Caco-2 (cell line): ENCODE measurements around the gene CDK9. TPM values are rescaled to one million over a fixed set of nuclear protein-coding genes. Genes with fewer than 3 reads are reported as not detected.

ENCODE experiments used
- BruUV-seq: library from RNA; stranded (reverse); fragments of 400-500 nt; replicated peaks from 2 replicates; lab custom pipeline; 2021; lab: Mats Ljungman, UMichigan
- CTCF ChIA-PET: fragments of 300-600 bp; sonication (Branson Sonifier 250); formaldehyde crosslinking; loops from one replicate; lab custom pipeline; 2022; ENCODE audit warnings: antibody characterized with exemption; lab: Charles Lee
- POLR2A ChIA-PET: fragments of 300-600 bp; sonication (Branson Sonifier 250); formaldehyde crosslinking; loops from one replicate; lab custom pipeline; 2022; ENCODE audit warnings: antibody characterized with exemption; lab: Charles Lee
- DNase-seq, 2 experiments: peaks; one replicate each; pipeline versions ENCODE4 v3.0.0 to v3.0.0-alpha.2; 2020 to 2022
- H3K27me3 ChIP-seq: replicated peaks from 2 replicates; pipeline ENCODE4 v1.6.0; 2011; ENCODE audit warnings: low read length; ENCODE audit not compliant: control insufficient read depth, insufficient read depth
- H3K36me3 ChIP-seq: 2 replicates; pipeline ENCODE4 v1.5.1; 2011; ENCODE audit warnings: low read length; ENCODE audit not compliant: control insufficient read depth, insufficient read depth
- H3K4me1 ChIP-seq: fragments of 250-450 bp; sonication (Bioruptor Pico); 2 replicates; pipeline ENCODE4 v1.5.1; 2020; ENCODE audit warnings: mild to moderate bottlenecking
- H3K4me3 ChIP-seq: 2 replicates; pipeline ENCODE4 v1.5.1; 2011; ENCODE audit warnings: low read depth, mild to moderate bottlenecking, control low read depth, low read length
- H3K9me3 ChIP-seq: fragments of 250-450 bp; sonication (Bioruptor Pico); 2 replicates; pipeline ENCODE4 v1.5.1; 2020; ENCODE audit warnings: mild to moderate bottlenecking, moderate library complexity
- H3K27ac Mint-ChIP-seq: one replicate; pipeline ENCODE4 v1.8.0; 2022; ENCODE audit warnings: mixed read lengths; ENCODE audit not compliant: unreplicated experiment
- H3K27me3 Mint-ChIP-seq: one replicate; pipeline ENCODE4 v1.8.0; 2022; ENCODE audit warnings: mixed read lengths; ENCODE audit not compliant: insufficient read depth, unreplicated experiment
- H3K36me3 Mint-ChIP-seq: one replicate; pipeline ENCODE4 v1.8.0; 2022; ENCODE audit warnings: mild to moderate bottlenecking, mixed read lengths; ENCODE audit not compliant: insufficient read depth, unreplicated experiment
- H3K4me1 Mint-ChIP-seq: one replicate; pipeline ENCODE4 v1.8.0; 2022; ENCODE audit warnings: low read depth, mixed read lengths; ENCODE audit not compliant: unreplicated experiment
- H3K4me3 Mint-ChIP-seq: one replicate; pipeline ENCODE4 v1.8.0; 2022; ENCODE audit warnings: mild to moderate bottlenecking, moderate library complexity, mixed read lengths; ENCODE audit not compliant: unreplicated experiment
- H3K9me3 Mint-ChIP-seq: one replicate; pipeline ENCODE4 v1.8.0; 2022; ENCODE audit warnings: mixed read lengths; ENCODE audit not compliant: unreplicated experiment
- CTCF ChIP-seq, 2 experiments: fragments of 200-600 bp in 1 of 2; IDR thresholded peaks; 1 replicate in 1 of 2; 2 replicates in 1 of 2; pipeline versions ENCODE4 v1.5.1 to v1.8.0; 2011 to 2022; ENCODE audit warnings: antibody characterized with exemption in 1 of 2, control low read depth in 1 of 2, inconsistent platforms in 1 of 2, low read depth in 1 of 2, low read length in 1 of 2, mild to moderate bottlenecking in 1 of 2, moderate library complexity in 1 of 2; ENCODE audit not compliant: insufficient read depth in 1 of 2, severe bottlenecking in 1 of 2, unreplicated experiment in 1 of 2
- intact Hi-C: fragments of 100-400 bp; cut with micrococcal nuclease; formaldehyde crosslinking; loops from one replicate; pipeline ENCODE4 v1.10.0; 2022; ENCODE audit not compliant: unreplicated experiment
- total RNA-seq: library from RNA; stranded (reverse); gene quantifications from 2 replicates; pipeline ENCODE4 v1.2.3, GENCODE V29; 2022

Gene CDK9
- total RNA-seq, 1 experiment from 2014 or later, result 48.2 TPM

GRCh38 chr9:127812936-127813675, 27.3 kb downstream of the CDK9 start:
- BruUV-seq, result no TSS peak
- Mint-ChIP-seq H3K27ac (no peak overlapping the region), H3K9me3 (no peaks in the 10 kb centered on the region), H3K4me3 (no peak overlapping the region), H3K36me3 (peaks cover 32% of the 10 kb centered on the region), H3K4me1 (no peaks in the 10 kb centered on the region), H3K27me3 (no peaks in the 10 kb centered on the region)
- Histone ChIP-seq H3K36me3 (peaks cover 6% of the 10 kb centered on the region), H3K9me3 (no peaks in the 10 kb centered on the region), H3K4me1 (no peaks in the 10 kb centered on the region), H3K4me3 (no peak overlapping the region), H3K27me3 (no peaks in the 10 kb centered on the region)
- intact Hi-C loops, result no loop called here
- POLR2A ChIA-PET, result no interaction called here
- CTCF ChIA-PET, result interaction anchor here (0.5 kb wide), 1 partner anchor 12 kb away, joined by 3 read pairs; no protein-coding TSS in a partner anchor
- TF ChIP-seq CTCF (IDR thresholded peaks at IDR 0.05; ENCODE audit: insufficient read depth in 1 of 2, low read depth in 1 of 2, low read length in 1 of 2, severe bottlenecking in 1 of 2, unreplicated experiment in 1 of 2), result no peak
- DNase-seq, result no peak

- Mint-ChIP-seq H3K4me1 (no peaks in the 10 kb centered on the region), H3K27ac (no peak overlapping the region), H3K36me3 (peaks cover 32% of the 10 kb centered on the region), H3K4me3 (no peak overlapping the region), H3K9me3 (no peaks in the 10 kb centered on the region), H3K27me3 (no peaks in the 10 kb centered on the region)
- ChIA-PET CTCF (no interaction called here), POLR2A (interaction anchor here (1.1 kb wide), 1 partner anchor 10 kb away, joined by 8 read pairs; no protein-coding TSS in a partner anchor)
- H3K27me3 ChIP-seq, result no peaks in the 10 kb centered on the region
- H3K9me3 ChIP-seq, result no peaks in the 10 kb centered on the region
- TF ChIP-seq CTCF (IDR thresholded peaks at IDR 0.05; ENCODE audit: insufficient read depth in 1 of 2, low read depth in 1 of 2, low read length in 1 of 2, severe bottlenecking in 1 of 2, unreplicated experiment in 1 of 2), result no peak
- intact Hi-C loops, result no loop called here
- no peak for DNase-seq
- H3K4me3 ChIP-seq, result no peak overlapping the region
- peaks cover 6% of the 10 kb centered on the region for H3K36me3 ChIP-seq
- no peaks in the 10 kb centered on the region for H3K4me1 ChIP-seq
- no TSS peak for BruUV-seq
These were observed 27.9 kb downstream of the CDK9 start for GRCh38 chr9:127813686-127814226.

GRCh38 chr9:127814619-127815511, 29.0 kb downstream of the CDK9 start:
- no peak for TF ChIP-seq CTCF (IDR thresholded peaks at IDR 0.05; ENCODE audit: insufficient read depth in 1 of 2, low read depth in 1 of 2, low read length in 1 of 2, severe bottlenecking in 1 of 2, unreplicated experiment in 1 of 2)
- no TSS peak for BruUV-seq
- no peaks in the 10 kb centered on the region for H3K27me3 ChIP-seq
- H3K4me3 ChIP-seq, result no peak overlapping the region
- peaks cover 3% of the 10 kb centered on the region for H3K36me3 ChIP-seq
- Mint-ChIP-seq H3K4me1 (no peaks in the 10 kb centered on the region), H3K4me3 (no peak overlapping the region), H3K36me3 (peaks cover 31% of the 10 kb centered on the region), H3K27ac (no peak overlapping the region), H3K27me3 (no peaks in the 10 kb centered on the region), H3K9me3 (no peaks in the 10 kb centered on the region)
- no peaks in the 10 kb centered on the region for H3K9me3 ChIP-seq
- POLR2A ChIA-PET, result interaction anchor here (1.1 kb wide), 1 partner anchor 12 kb away, joined by 8 read pairs; no protein-coding TSS in a partner anchor
- CTCF ChIA-PET, result no interaction called here
- no peak for DNase-seq
- intact Hi-C loops, result no loop called here
- no peaks in the 10 kb centered on the region for H3K4me1 ChIP-seq
